Activated CD4-positive, alpha-beta T cell treated with anti-CD3 and anti-CD28 coated beads, Interleukin-2, amount 10 ng/mL, durations not matched to agents 7 days and 5 days (primary cell): ENCODE measurements around the gene SDC3. TPM values are rescaled to one million over a fixed set of nuclear protein-coding genes. Genes with fewer than 3 reads are reported as not detected.
"Not testable (repeated sequence)": the region's sequence is repeated elsewhere in the genome, so short reads cannot be mapped to it uniquely, and the experiment has no call there.

Experiments
- CTCF ChIA-PET: fragments of 350-600 bp; sonication (Branson Sonifier 250); formaldehyde crosslinking; loops from one replicate; lab custom pipeline; 2021; ENCODE audit warnings: antibody characterized with exemption; lab: Charles Lee
- POLR2A ChIA-PET: fragments of 350-600 bp; sonication (Branson Sonifier 250); formaldehyde crosslinking; loops from one replicate; lab custom pipeline; 2021; ENCODE audit warnings: antibody characterized with exemption; lab: Charles Lee
- DNase-seq: peaks from one replicate; pipeline ENCODE4 v3.0.0-alpha.2; 2020
- H3K27ac Mint-ChIP-seq: one replicate; pipeline ENCODE4 v1.8.0; 2021; ENCODE audit warnings: mild to moderate bottlenecking, moderate library complexity, mixed read lengths
- H3K27me3 Mint-ChIP-seq: one replicate; pipeline ENCODE4 v1.8.0; 2021; ENCODE audit warnings: mixed read lengths
- H3K36me3 Mint-ChIP-seq: one replicate; pipeline ENCODE4 v1.8.0; 2021; ENCODE audit warnings: low read depth, mixed read lengths
- H3K4me1 Mint-ChIP-seq: one replicate; pipeline ENCODE4 v1.8.0; 2021; ENCODE audit warnings: mixed read lengths
- H3K4me3 Mint-ChIP-seq: one replicate; pipeline ENCODE4 v1.8.0; 2021; ENCODE audit warnings: mild to moderate bottlenecking, moderate library complexity, mixed read lengths
- H3K9me3 Mint-ChIP-seq: one replicate; pipeline ENCODE4 v1.8.0; 2021; ENCODE audit warnings: mixed read lengths
- total RNA-seq, 2 experiments: library from RNA; stranded (reverse); gene quantifications; one replicate each; pipeline ENCODE4 v1.2.3, GENCODE V29; 2021

SDC3 gene
- total RNA-seq, 2 experiments from 2014 or later, result 0.10 to 0.12 TPM

- Mint-ChIP-seq H3K36me3 (peaks cover 50% of the 10 kb centered on the region), H3K4me1 (no peaks in the 10 kb centered on the region)
These were observed 32.0 kb upstream of the SDC3 start for GRCh38 chr1:30940541-30940940.

GRCh38 chr1:30936541-30937171, 28.1 kb upstream of the SDC3 start:
- CTCF ChIA-PET, result no interaction called here
- no peak for DNase-seq
- no peak overlapping the region for H3K4me3 Mint-ChIP-seq
- no peak overlapping the region for H3K27ac Mint-ChIP-seq
- no peaks in the 10 kb centered on the region for H3K4me1 Mint-ChIP-seq
- POLR2A ChIA-PET, result no interaction called here
- no peaks in the 10 kb centered on the region for H3K9me3 Mint-ChIP-seq
- no peaks in the 10 kb centered on the region for H3K27me3 Mint-ChIP-seq
- peaks cover 38% of the 10 kb centered on the region for H3K36me3 Mint-ChIP-seq

More at GRCh38 chr1:30940541-30940940, 32.0 kb upstream of the SDC3 start:
- DNase-seq, result no peak
- Mint-ChIP-seq H3K27ac (no peak overlapping the region), H3K9me3 (no peaks in the 10 kb centered on the region), H3K27me3 (no peaks in the 10 kb centered on the region), H3K4me3 (no peak overlapping the region)
- CTCF ChIA-PET, result interaction anchor here (1.0 to 1.5 kb wide), 2 partner anchors 24 to 221 kb away, joined by 3 read pairs; no protein-coding TSS in a partner anchor
- POLR2A ChIA-PET, result no interaction called here

GRCh38 chr1:30935758-30936157, 27.2 kb upstream of the SDC3 start:
- H3K27ac Mint-ChIP-seq, POLR2A ChIA-PET, H3K4me3 Mint-ChIP-seq, CTCF ChIA-PET, H3K4me1 Mint-ChIP-seq, H3K27me3 Mint-ChIP-seq, H3K9me3 Mint-ChIP-seq, DNase-seq: not testable (repeated sequence)
- H3K36me3 Mint-ChIP-seq, result peaks cover 36% of the 10 kb centered on the region

GRCh38 chr1:30934613-30935012, 26.1 kb upstream of the SDC3 start:
- H3K4me1 Mint-ChIP-seq, result no peaks in the 10 kb centered on the region
- no peaks in the 10 kb centered on the region for H3K9me3 Mint-ChIP-seq
- H3K27me3 Mint-ChIP-seq, result no peaks in the 10 kb centered on the region
- ChIA-PET CTCF (interaction anchor here (0.6 to 1.5 kb wide), 9 partner anchors 11 to 700 kb away, joined by 3 to 4 read pairs (median 3); no protein-coding TSS in a partner anchor), POLR2A (no interaction called here)
- peak overlapping the region; percentile 3 for H3K27ac Mint-ChIP-seq
- no peak overlapping the region for H3K4me3 Mint-ChIP-seq
- H3K36me3 Mint-ChIP-seq, result peaks cover 30% of the 10 kb centered on the region
- DNase-seq, result no peak

- H3K36me3 Mint-ChIP-seq, result peaks cover 29% of the 10 kb centered on the region
- no peaks in the 10 kb centered on the region for H3K4me1 Mint-ChIP-seq
- no peak overlapping the region for H3K27ac Mint-ChIP-seq
These were observed 25.3 kb upstream of the SDC3 start for GRCh38 chr1:30933874-30934252.

GRCh38 chr1:30930631-30931173, 22.1 kb upstream of the SDC3 start:
- H3K4me3 Mint-ChIP-seq, result no peak overlapping the region
- H3K9me3 Mint-ChIP-seq, result no peaks in the 10 kb centered on the region
- peaks cover 2% of the 10 kb centered on the region for H3K4me1 Mint-ChIP-seq
- H3K36me3 Mint-ChIP-seq, result peaks cover 14% of the 10 kb centered on the region
- POLR2A ChIA-PET, result no interaction called here
- H3K27me3 Mint-ChIP-seq, result no peaks in the 10 kb centered on the region
- no peak for DNase-seq
- H3K27ac Mint-ChIP-seq, result no peak overlapping the region
- CTCF ChIA-PET, result interaction anchor here (0.7 to 1.0 kb wide), 2 partner anchors 26 to 145 kb away, joined by 3 read pairs; no protein-coding TSS in a partner anchor

More at GRCh38 chr1:30933874-30934252, 25.3 kb upstream of the SDC3 start:
- POLR2A ChIA-PET, result no interaction called here
- DNase-seq, result no peak
- Mint-ChIP-seq H3K27me3 (no peaks in the 10 kb centered on the region), H3K9me3 (no peaks in the 10 kb centered on the region), H3K4me3 (no peak overlapping the region)
- CTCF ChIA-PET, result interaction anchor here (0.7 to 1.5 kb wide), 8 partner anchors 10 to 699 kb away, joined by 3 to 4 read pairs (median 4); no protein-coding TSS in a partner anchor

GRCh38 chr1:30929944-30930525, 21.5 kb upstream of the SDC3 start:
- CTCF ChIA-PET, result interaction anchor here (1.0 kb wide), 1 partner anchor 145 kb away, joined by 3 read pairs; no protein-coding TSS in a partner anchor
- H3K4me3 Mint-ChIP-seq, result no peak overlapping the region
- H3K9me3 Mint-ChIP-seq, result no peaks in the 10 kb centered on the region
- no peaks in the 10 kb centered on the region for H3K27me3 Mint-ChIP-seq
- H3K4me1 Mint-ChIP-seq, result peaks cover 2% of the 10 kb centered on the region
- H3K36me3 Mint-ChIP-seq, result peaks cover 10% of the 10 kb centered on the region
- POLR2A ChIA-PET, result no interaction called here
- no peak for DNase-seq
- no peak overlapping the region for H3K27ac Mint-ChIP-seq

GRCh38 chr1:30929135-30929889, 20.8 kb upstream of the SDC3 start:
- peaks cover 2% of the 10 kb centered on the region for H3K4me1 Mint-ChIP-seq
- no peak overlapping the region for H3K27ac Mint-ChIP-seq
- no peaks in the 10 kb centered on the region for H3K27me3 Mint-ChIP-seq
- H3K36me3 Mint-ChIP-seq, result peaks cover 4% of the 10 kb centered on the region
- no peaks in the 10 kb centered on the region for H3K9me3 Mint-ChIP-seq
- no peak overlapping the region for H3K4me3 Mint-ChIP-seq
- ChIA-PET POLR2A (no interaction called here), CTCF (interaction anchor here (0.6 to 2.1 kb wide), 10 partner anchors 9 to 222 kb away, joined by 3 to 10 read pairs (median 3); no protein-coding TSS in a partner anchor)
- peak; percentile 66 for DNase-seq

- Mint-ChIP-seq H3K4me1 (peaks cover 2% of the 10 kb centered on the region), H3K4me3 (no peak overlapping the region), H3K36me3 (peaks cover under 1% of the 10 kb centered on the region), H3K27ac (no peak overlapping the region), H3K27me3 (no peaks in the 10 kb centered on the region), H3K9me3 (no peaks in the 10 kb centered on the region)
- CTCF ChIA-PET, result interaction anchor here (0.6 to 2.1 kb wide), 10 partner anchors 8 to 222 kb away, joined by 3 to 10 read pairs (median 3); no protein-coding TSS in a partner anchor
- no peak for DNase-seq
- POLR2A ChIA-PET, result interaction anchor here (0.6 to 0.7 kb wide), 2 partner anchors 74 to 198 kb away, joined by 3 read pairs; no protein-coding TSS in a partner anchor
These were observed 20.2 kb upstream of the SDC3 start for GRCh38 chr1:30928789-30929134.

GRCh38 chr1:30928171-30928570, 19.6 kb upstream of the SDC3 start:
- DNase-seq, result no peak
- H3K36me3 Mint-ChIP-seq, result no peaks in the 10 kb centered on the region
- CTCF ChIA-PET, result interaction anchor here (0.6 to 2.1 kb wide), 9 partner anchors 10 to 1310 kb away, joined by 3 to 10 read pairs (median 4); no protein-coding TSS in a partner anchor
- H3K9me3 Mint-ChIP-seq, result no peaks in the 10 kb centered on the region
- H3K4me3 Mint-ChIP-seq, result no peak overlapping the region
- peaks cover 2% of the 10 kb centered on the region for H3K27me3 Mint-ChIP-seq
- H3K4me1 Mint-ChIP-seq, result peaks cover 2% of the 10 kb centered on the region
- POLR2A ChIA-PET, result interaction anchor here (0.6 to 0.7 kb wide), 2 partner anchors 74 to 198 kb away, joined by 3 read pairs; no protein-coding TSS in a partner anchor
- no peak overlapping the region for H3K27ac Mint-ChIP-seq

GRCh38 chr1:30927448-30927847, 18.9 kb upstream of the SDC3 start:
- CTCF ChIA-PET, result interaction anchor here (0.7 to 2.1 kb wide), 2 partner anchors 125 to 1311 kb away, joined by 6 to 10 read pairs; no protein-coding TSS in a partner anchor
- Mint-ChIP-seq H3K27ac (no peak overlapping the region), H3K36me3 (no peaks in the 10 kb centered on the region), H3K4me3 (no peak overlapping the region), H3K27me3 (peaks cover 3% of the 10 kb centered on the region), H3K4me1 (peaks cover 2% of the 10 kb centered on the region), H3K9me3 (no peaks in the 10 kb centered on the region)
- DNase-seq, result no peak
- POLR2A ChIA-PET, result no interaction called here

GRCh38 chr1:30923597-30923996, 15.0 kb upstream of the SDC3 start:
- Mint-ChIP-seq H3K9me3 (no peaks in the 10 kb centered on the region), H3K27ac (no peak overlapping the region), H3K36me3 (no peaks in the 10 kb centered on the region), H3K4me3 (no peak overlapping the region), H3K4me1 (peaks cover 2% of the 10 kb centered on the region), H3K27me3 (peaks cover 19% of the 10 kb centered on the region)
- CTCF ChIA-PET, result interaction anchor here (0.7 to 1.5 kb wide), 3 partner anchors 11 to 1226 kb away, joined by 3 to 5 read pairs (median 3); no protein-coding TSS in a partner anchor
- POLR2A ChIA-PET, result no interaction called here
- no peak for DNase-seq
